ENCODE results near the gene SUCO.

SUCO gene

DNA sequence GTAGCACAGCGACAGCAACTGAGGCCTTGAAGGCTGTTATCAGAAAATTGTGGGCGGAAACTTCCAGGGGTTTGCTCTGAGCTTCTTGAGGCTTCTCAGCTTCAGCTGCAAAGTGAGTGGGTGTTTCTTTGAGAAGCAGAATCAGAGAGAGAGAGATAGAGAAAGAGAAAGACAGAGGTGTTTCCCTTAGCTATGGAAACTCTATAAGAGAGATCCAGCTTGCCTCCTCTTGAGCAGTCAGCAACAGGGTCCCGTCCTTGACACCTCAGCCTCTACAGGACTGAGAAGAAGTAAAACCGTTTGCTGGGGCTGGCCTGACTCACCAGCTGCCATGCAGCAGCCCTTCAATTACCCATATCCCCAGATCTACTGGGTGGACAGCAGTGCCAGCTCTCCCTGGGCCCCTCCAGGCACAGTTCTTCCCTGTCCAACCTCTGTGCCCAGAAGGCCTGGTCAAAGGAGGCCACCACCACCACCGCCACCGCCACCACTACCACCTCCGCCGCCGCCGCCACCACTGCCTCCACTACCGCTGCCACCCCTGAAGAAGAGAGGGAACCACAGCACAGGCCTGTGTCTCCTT lies 126.0 kb downstream of the SUCO start, which contains the start of gene FASLG:
Gene FASLG (plus strand): TSS at position 233 of the 583 bp plus-strand sequence. CDS start 99 bp downstream, at position 332.
- DNase-seq: peak; percentile 53

DNA sequence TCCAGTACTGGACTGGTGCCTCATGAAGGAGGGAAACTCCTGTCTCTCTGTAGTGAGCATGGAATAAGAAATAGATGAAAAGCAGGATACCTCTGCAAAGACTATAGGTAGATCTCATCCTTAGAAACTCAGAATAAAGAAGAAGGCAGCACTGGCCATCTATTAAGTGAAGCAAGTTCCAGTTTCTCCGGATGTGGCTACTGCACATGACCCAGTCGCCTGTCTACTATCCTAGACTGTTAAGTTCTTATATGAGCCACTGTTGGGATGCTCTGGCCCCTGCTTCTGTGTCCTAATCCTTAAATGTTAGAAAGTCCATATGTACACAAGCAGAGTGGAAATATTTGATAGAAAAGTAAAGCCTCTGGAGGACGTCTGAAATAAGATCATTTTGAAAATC lies 128.2 kb downstream of the SUCO start:
- no peak for DNase-seq
